Neural cell (in vitro differentiated cells): ENCODE results near the gene ARHGEF19. TPM values are rescaled to one million over a fixed set of nuclear protein-coding genes. Genes with fewer than 3 reads are reported as not detected.

Experiments
- H2AFZ ChIP-seq: fragments of 200-600, 300-800 bp; sonication (generic), shearing (Covaris generic); 2 replicates; pipeline ENCODE4 v1.6.0; 2014; ENCODE audit warnings: low read depth, mild to moderate bottlenecking, antibody characterized with exemption, low read length, moderate library complexity
- H3F3A ChIP-seq: fragments of 200-600 bp; shearing (Covaris generic); 2 replicates; pipeline ENCODE4 v1.6.1; 2016; ENCODE audit warnings: mild to moderate bottlenecking, moderate library complexity, mixed read lengths, antibody characterized with exemption, low read length; ENCODE audit not compliant: insufficient read depth, poor library complexity, severe bottlenecking
- H3K27ac ChIP-seq: fragments of 200-600, 300-800 bp; sonication (generic), shearing (Covaris generic); 2 replicates; pipeline ENCODE4 v1.5.1; 2014; ENCODE audit warnings: mild to moderate bottlenecking, low read length, moderate library complexity
- H3K27me3 ChIP-seq: fragments of 300-800, 200-600 bp; sonication (generic), shearing (Covaris generic); 2 replicates; pipeline ENCODE4 v1.6.0; 2014; ENCODE audit warnings: mild to moderate bottlenecking, low read depth, low read length, moderate library complexity; ENCODE audit not compliant: insufficient read depth
- H3K36me3 ChIP-seq: fragments of 300-800, 200-600 bp; sonication (generic), shearing (Covaris generic); 2 replicates; pipeline ENCODE4 v1.5.1; 2014; ENCODE audit warnings: mild to moderate bottlenecking, antibody characterized with exemption, low read length, moderate library complexity; ENCODE audit not compliant: insufficient read depth
- H3K4me2 ChIP-seq: fragments of 300-800, 200-600 bp; sonication (generic), shearing (Covaris generic); 2 replicates; pipeline ENCODE4 v1.6.0; 2014; ENCODE audit warnings: mild to moderate bottlenecking, low read length
- H3K4me3 ChIP-seq: fragments of 300-800, 200-600 bp; sonication (generic), shearing (Covaris generic); 2 replicates; pipeline ENCODE4 v1.5.1; 2014; ENCODE audit warnings: mild to moderate bottlenecking, low read length, moderate library complexity
- H3K79me2 ChIP-seq: fragments of 200-600 bp; shearing (Covaris generic); replicated peaks from 2 replicates; pipeline ENCODE4 v1.6.0; 2014; ENCODE audit warnings: mild to moderate bottlenecking, low read length, moderate library complexity; ENCODE audit not compliant: insufficient read depth
- H3K9ac ChIP-seq: fragments of 300-800, 200-600 bp; sonication (generic), shearing (Covaris generic); 2 replicates; pipeline ENCODE4 v1.6.1; 2016; ENCODE audit warnings: mild to moderate bottlenecking, low read length, mixed read lengths
- H3K9me2 ChIP-seq: fragments of 200-600 bp; shearing (Covaris generic); 2 replicates; pipeline ENCODE4 v1.6.1; 2016; ENCODE audit warnings: mild to moderate bottlenecking, low read length, mixed read lengths; ENCODE audit not compliant: insufficient read depth
- H3K9me3 ChIP-seq: fragments of 200-600, 300-800 bp; sonication (generic), shearing (Covaris generic); 2 replicates; pipeline ENCODE4 v1.6.1; 2016; ENCODE audit warnings: mild to moderate bottlenecking, mixed run types, low read length, moderate library complexity, mixed read lengths
- H4K20me1 ChIP-seq: fragments of 200-600 bp; shearing (Covaris generic); 2 replicates; pipeline ENCODE4 v1.6.1; 2016; ENCODE audit warnings: mild to moderate bottlenecking, mixed run types; ENCODE audit not compliant: insufficient read depth
- CTCF ChIP-seq: fragments of 450-650 bp; IDR thresholded peaks from 2 replicates; pipeline ENCODE4 v1.5.1; 2014; ENCODE audit warnings: antibody characterized with exemption, mild to moderate bottlenecking, moderate library complexity; ENCODE audit not compliant: poor library complexity, severe bottlenecking
- EP300 ChIP-seq: fragments of 450-650 bp; conservative IDR thresholded peaks from 2 replicates; pipeline ENCODE4 v1.6.1; 2014; ENCODE audit warnings: antibody characterized with exemption, mild to moderate bottlenecking, moderate library complexity; ENCODE audit not compliant: poor library complexity, severe bottlenecking
- EZH2 ChIP-seq: fragments of 200-600, 300-800 bp; shearing (Covaris generic), sonication (generic); IDR thresholded peaks from 2 replicates; pipeline ENCODE4 v1.6.1; 2014; ENCODE audit warnings: antibody characterized with exemption, low read length, borderline replicate concordance, mild to moderate bottlenecking; ENCODE audit not compliant: insufficient read depth, poor library complexity, severe bottlenecking
- MXI1 ChIP-seq: fragments of 450-650 bp; conservative IDR thresholded peaks from 2 replicates; pipeline ENCODE4 v1.6.1; 2014; ENCODE audit warnings: antibody characterized with exemption, mild to moderate bottlenecking; ENCODE audit not compliant: poor library complexity, severe bottlenecking
- POLR2AphosphoS5 ChIP-seq: IDR thresholded peaks from 2 replicates; pipeline ENCODE4 v1.6.1; 2012
- RAD21 ChIP-seq: fragments of 450-650 bp; conservative IDR thresholded peaks from 2 replicates; pipeline ENCODE4 v1.6.1; 2014; ENCODE audit warnings: antibody characterized with exemption, mild to moderate bottlenecking, moderate library complexity
- REST ChIP-seq: IDR thresholded peaks from 2 replicates; pipeline ENCODE4 v1.6.1; 2012; ENCODE audit warnings: borderline replicate concordance
- SMC3 ChIP-seq: fragments of 450-650 bp; conservative IDR thresholded peaks from 2 replicates; pipeline ENCODE4 v1.6.1; 2014; ENCODE audit warnings: antibody characterized with exemption, mild to moderate bottlenecking, moderate library complexity; ENCODE audit not compliant: poor library complexity
- TAF1 ChIP-seq: IDR thresholded peaks from 2 replicates; pipeline ENCODE4 v1.6.1; 2012; ENCODE audit warnings: low read depth
- polyA plus RNA-seq: library from polyadenylated mRNA; depleted of rRNA; stranded (reverse); fragments of >200 nt; gene quantifications from 2 replicates; pipeline ENCODE4 v1.2.3, GENCODE V29; 2014

ARHGEF19 gene
- polyA plus RNA-seq, 1 donor from 2014 or later = 0.93 TPM

GRCh38 chr1:16254263-16254928 is 41.9 kb upstream of the ARHGEF19 start:
- H3K4me2 ChIP-seq = no peak overlapping the region
- H3F3A ChIP-seq = no peaks in the 10 kb centered on the region
- H3K9me3 ChIP-seq = no peaks in the 10 kb centered on the region
- no peak overlapping the region for H2AFZ ChIP-seq
- H3K9me2 ChIP-seq = no peaks in the 10 kb centered on the region
- H3K27ac ChIP-seq = no peak overlapping the region
- no peaks in the 10 kb centered on the region for H3K79me2 ChIP-seq
- TF ChIP-seq SMC3 (no peak), POLR2AphosphoS5 (no peak), MXI1 (no peak), RAD21 (no peak), TAF1 (no peak)
- no peaks in the 10 kb centered on the region for H3K27me3 ChIP-seq
- H3K36me3 ChIP-seq = peaks cover 11% of the 10 kb centered on the region
- H3K9ac ChIP-seq = no peak overlapping the region
- H4K20me1 ChIP-seq = no peaks in the 10 kb centered on the region
- H3K4me3 ChIP-seq = no peak overlapping the region

DNA sequence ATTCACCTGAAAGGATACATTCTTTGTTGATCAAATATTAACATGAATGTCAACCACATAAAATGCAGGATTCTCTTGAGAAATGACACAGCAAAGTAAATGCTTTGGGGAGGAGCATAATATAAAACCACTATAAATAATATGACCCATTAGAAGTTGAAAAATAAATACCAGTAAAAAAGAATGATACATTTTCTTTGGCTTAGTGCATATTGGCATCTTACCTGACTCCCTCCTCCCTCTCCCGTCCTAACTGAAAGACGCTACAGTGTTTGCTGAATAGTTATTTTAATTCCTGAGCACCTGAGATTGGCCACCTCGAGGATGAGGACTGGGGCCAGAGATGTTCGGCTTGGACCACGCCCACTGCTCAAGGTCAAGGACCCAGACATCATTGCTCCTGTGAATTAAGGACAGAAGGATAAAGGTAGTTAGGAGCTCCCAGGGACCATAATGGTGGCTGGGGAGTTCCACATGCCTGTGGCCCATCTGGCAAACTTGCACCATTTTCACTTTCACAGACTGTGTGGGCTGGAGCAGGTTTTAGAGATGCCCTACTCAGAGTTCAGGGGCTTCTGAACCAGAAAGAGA is 41.0 kb upstream of the ARHGEF19 start:
- Histone ChIP-seq H2AFZ (no peak overlapping the region), H4K20me1 (no peaks in the 10 kb centered on the region), H3K4me2 (no peak overlapping the region), H3K9me3 (no peaks in the 10 kb centered on the region), H3K9me2 (no peaks in the 10 kb centered on the region), H3K27me3 (no peaks in the 10 kb centered on the region), H3F3A (no peaks in the 10 kb centered on the region), H3K79me2 (no peaks in the 10 kb centered on the region), H3K9ac (no peak overlapping the region), H3K36me3 (peaks cover 11% of the 10 kb centered on the region), H3K27ac (no peak overlapping the region), H3K4me3 (no peak overlapping the region)
- no peak for TF ChIP-seq TAF1
- no peak for TF ChIP-seq MXI1
- TF ChIP-seq EP300 = no peak
- no peak for TF ChIP-seq RAD21
- no peak for TF ChIP-seq CTCF
- no peak for TF ChIP-seq SMC3
- TF ChIP-seq POLR2AphosphoS5 = no peak
- TF ChIP-seq EZH2 = no peak
- no peak for TF ChIP-seq REST
